A673 (cell line): ENCODE data around the gene HMG20A. TPM values are rescaled to one million over a fixed set of nuclear protein-coding genes. Genes with fewer than 3 reads are reported as not detected.

Experiments
- BruUV-seq: library from RNA; stranded (reverse); fragments of 400-500 nt; replicated peaks from 2 replicates; lab custom pipeline; 2021; lab: Mats Ljungman, UMichigan
- CTCF ChIA-PET: fragments of 300-600 bp; sonication (Branson Sonifier 250); formaldehyde crosslinking; loops from one replicate; lab custom pipeline; 2022; ENCODE audit warnings: antibody characterized with exemption; lab: Charles Lee
- POLR2A ChIA-PET: fragments of 300-600 bp; sonication (Branson Sonifier 250); formaldehyde crosslinking; loops from one replicate; lab custom pipeline; 2022; ENCODE audit warnings: antibody characterized with exemption; ENCODE audit not compliant: low non-redundant PET; lab: Charles Lee
- DNase-seq: peaks from one replicate; pipeline ENCODE4 v3.0.0-alpha.2; 2015; ENCODE audit warnings: low spot score
- H3K27ac ChIP-seq: fragments of 200-600 bp; sonication (generic); 2 replicates; pipeline ENCODE4 v1.5.1; 2016; ENCODE audit warnings: mixed run types, low read depth, mild to moderate bottlenecking, mixed read lengths, antibody characterized with exemption, low read length; ENCODE audit not compliant: poor library complexity, severe bottlenecking
- H3K27me3 ChIP-seq: fragments of 200-600 bp; sonication (generic); replicated peaks from 2 replicates; pipeline ENCODE4 v1.6.1; 2017; ENCODE audit warnings: mixed run types, low read depth, mild to moderate bottlenecking, mixed read lengths, antibody characterized with exemption, low read length; ENCODE audit not compliant: insufficient read depth, poor library complexity
- H3K36me3 ChIP-seq: fragments of 200-600 bp; sonication (generic); 2 replicates; pipeline ENCODE4 v1.6.1; 2016; ENCODE audit warnings: mixed run types, mild to moderate bottlenecking, mixed read lengths, antibody characterized with exemption, low read length; ENCODE audit not compliant: insufficient read depth, poor library complexity, severe bottlenecking
- H3K4me1 ChIP-seq: fragments of 200-600 bp; sonication (generic); 2 replicates; pipeline ENCODE4 v1.6.1; 2017; ENCODE audit warnings: mixed run types, mild to moderate bottlenecking, mixed read lengths, antibody characterized with exemption, low read length; ENCODE audit not compliant: insufficient read depth, poor library complexity, severe bottlenecking
- H3K4me3 ChIP-seq: fragments of 200-600 bp; sonication (generic); 2 replicates; pipeline ENCODE4 v1.5.1; 2016; ENCODE audit warnings: low read depth, mixed run types, mild to moderate bottlenecking, mixed read lengths, low read length; ENCODE audit not compliant: poor library complexity, severe bottlenecking
- H3K9me3 ChIP-seq: fragments of 200-600 bp; sonication (generic); 2 replicates; pipeline ENCODE4 v1.6.1; 2016; ENCODE audit warnings: mixed run types, low read depth, mild to moderate bottlenecking, mixed read lengths, antibody characterized with exemption, low read length; ENCODE audit not compliant: poor library complexity, severe bottlenecking
- EZH2 ChIP-seq: fragments of 200-600 bp; sonication (generic); IDR thresholded peaks from 2 replicates; pipeline ENCODE4 v1.6.1; 2017; ENCODE audit warnings: borderline replicate concordance, low read depth, mild to moderate bottlenecking, mixed read lengths, antibody characterized with exemption, low read length; ENCODE audit not compliant: poor library complexity, severe bottlenecking
- intact Hi-C: fragments of 100-400 bp; cut with micrococcal nuclease; formaldehyde crosslinking; loops from one replicate; pipeline ENCODE4 v1.10.0; 2022; ENCODE audit not compliant: unreplicated experiment
- total RNA-seq: library from RNA; stranded (reverse); gene quantifications from 2 replicates; pipeline ENCODE4 v1.2.3, GENCODE V29; 2021
- TF ChIP-seq, protein P1 (sequence below): fragments of 300-800, 200-600 bp; sonication (generic); conservative IDR thresholded peaks from 2 replicates; pipeline ENCODE4 v1.5.1; 2017; ENCODE audit warnings: low read depth, mild to moderate bottlenecking, antibody characterized with exemption, low read length, moderate library complexity, mixed read lengths

The HMG20A gene
- total RNA-seq, 1 experiment from 2014 or later: 43.2 TPM

DNA sequence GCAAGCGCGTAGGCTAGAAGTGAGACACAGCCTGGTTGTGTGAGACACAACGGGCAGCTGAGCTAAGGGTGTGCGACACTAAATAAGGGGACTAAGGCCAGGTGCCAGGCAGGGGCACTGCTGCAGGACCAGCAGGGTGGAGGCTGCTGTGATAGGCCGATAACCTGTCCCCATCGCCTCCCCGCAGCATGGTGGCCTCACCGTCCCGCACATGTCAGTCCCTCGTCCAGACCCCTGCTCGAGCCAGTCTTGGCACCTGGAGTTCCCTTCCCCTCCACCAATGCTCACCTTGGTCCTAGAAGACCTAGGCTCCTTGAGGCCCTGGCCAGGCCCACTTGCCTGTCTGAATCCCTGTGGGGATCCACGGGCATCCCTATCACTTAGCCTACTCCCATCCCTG is 96.1 kb downstream of the HMG20A start:
- Histone ChIP-seq H3K4me1 (no peaks in the 10 kb centered on the region), H3K4me3 (no peak overlapping the region), H3K27me3 (no peaks in the 10 kb centered on the region), H3K27ac (no peak overlapping the region), H3K36me3 (no peaks in the 10 kb centered on the region), H3K9me3 (no peaks in the 10 kb centered on the region)
- CTCF ChIA-PET: no interaction called here
- POLR2A ChIA-PET: no interaction called here
- TF ChIP-seq EZH2: no peak
- TF ChIP-seq, protein P1, sequence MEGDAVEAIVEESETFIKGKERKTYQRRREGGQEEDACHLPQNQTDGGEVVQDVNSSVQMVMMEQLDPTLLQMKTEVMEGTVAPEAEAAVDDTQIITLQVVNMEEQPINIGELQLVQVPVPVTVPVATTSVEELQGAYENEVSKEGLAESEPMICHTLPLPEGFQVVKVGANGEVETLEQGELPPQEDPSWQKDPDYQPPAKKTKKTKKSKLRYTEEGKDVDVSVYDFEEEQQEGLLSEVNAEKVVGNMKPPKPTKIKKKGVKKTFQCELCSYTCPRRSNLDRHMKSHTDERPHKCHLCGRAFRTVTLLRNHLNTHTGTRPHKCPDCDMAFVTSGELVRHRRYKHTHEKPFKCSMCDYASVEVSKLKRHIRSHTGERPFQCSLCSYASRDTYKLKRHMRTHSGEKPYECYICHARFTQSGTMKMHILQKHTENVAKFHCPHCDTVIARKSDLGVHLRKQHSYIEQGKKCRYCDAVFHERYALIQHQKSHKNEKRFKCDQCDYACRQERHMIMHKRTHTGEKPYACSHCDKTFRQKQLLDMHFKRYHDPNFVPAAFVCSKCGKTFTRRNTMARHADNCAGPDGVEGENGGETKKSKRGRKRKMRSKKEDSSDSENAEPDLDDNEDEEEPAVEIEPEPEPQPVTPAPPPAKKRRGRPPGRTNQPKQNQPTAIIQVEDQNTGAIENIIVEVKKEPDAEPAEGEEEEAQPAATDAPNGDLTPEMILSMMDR: no peak
- DNase-seq: no peak
- intact Hi-C loops: no loop called here
- BruUV-seq: no TSS peak

DNA sequence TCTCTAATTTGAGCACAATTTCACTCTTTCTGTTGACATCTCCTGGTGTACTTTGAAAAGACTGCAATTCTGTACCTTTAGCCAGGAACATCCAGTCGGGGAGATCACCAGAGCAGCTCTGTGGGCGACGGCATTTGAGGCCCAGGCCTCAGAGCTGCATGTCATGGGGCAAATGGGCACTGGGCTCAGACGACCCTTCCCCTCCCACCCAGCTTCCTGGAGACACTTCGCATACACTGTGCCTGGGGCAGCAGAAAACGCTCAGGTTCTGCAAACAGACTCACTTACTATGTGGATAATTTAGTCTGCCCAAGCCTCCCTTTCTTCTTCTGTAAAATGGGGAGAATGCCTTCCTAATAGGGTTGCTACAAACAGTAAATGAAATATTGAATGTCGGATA is 96.9 kb downstream of the HMG20A start:
- POLR2A ChIA-PET: no interaction called here

DNA sequence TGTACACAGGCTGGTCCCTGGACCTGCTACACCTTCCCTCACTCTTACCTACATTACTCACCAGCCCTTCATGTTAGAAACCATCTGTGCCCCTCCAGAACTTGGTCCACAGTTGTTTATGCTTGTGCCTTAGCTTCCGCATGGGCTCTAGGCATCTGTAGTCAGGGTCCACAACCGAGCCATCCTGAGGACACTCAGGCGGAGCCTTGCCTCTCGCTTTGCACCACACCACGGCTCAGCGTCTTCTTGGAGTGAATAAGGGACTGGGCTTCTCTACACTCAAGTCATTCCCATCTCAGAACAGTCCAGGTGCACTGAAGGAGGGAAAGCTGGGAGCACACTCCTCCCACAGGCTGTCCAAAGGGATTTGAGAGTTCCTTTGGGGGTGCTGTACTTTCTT is 97.8 kb downstream of the HMG20A start:
- BruUV-seq: no TSS peak
- no peak for TF ChIP-seq EZH2
- TF ChIP-seq, protein P1: no peak
- Histone ChIP-seq H3K36me3 (no peaks in the 10 kb centered on the region), H3K4me1 (no peaks in the 10 kb centered on the region), H3K9me3 (no peaks in the 10 kb centered on the region), H3K27ac (no peak overlapping the region), H3K4me3 (no peak overlapping the region), H3K27me3 (no peaks in the 10 kb centered on the region)
- no peak for DNase-seq
- intact Hi-C loops: no loop called here
- CTCF ChIA-PET: no interaction called here
- POLR2A ChIA-PET: no interaction called here

More for the DNA sequence above, 96.9 kb downstream of the HMG20A start:
- no TSS peak for BruUV-seq
- intact Hi-C loops: no loop called here
- Histone ChIP-seq H3K9me3 (no peaks in the 10 kb centered on the region), H3K36me3 (no peaks in the 10 kb centered on the region), H3K27ac (no peak overlapping the region), H3K4me1 (no peaks in the 10 kb centered on the region), H3K27me3 (no peaks in the 10 kb centered on the region), H3K4me3 (no peak overlapping the region)
- CTCF ChIA-PET: no interaction called here
- TF ChIP-seq, protein P1: no peak
- no peak for TF ChIP-seq EZH2
- DNase-seq: no peak
